Caki2 (cell line): Measurements from ENCODE around the gene LDHB. TPM values are rescaled to one million over a fixed set of nuclear protein-coding genes. Genes with fewer than 3 reads are reported as not detected.

Experiments used
- total RNA-seq: library from RNA; depleted of rRNA; stranded (reverse); fragments of >200 nt; shearing (Covaris generic); gene quantifications from 2 replicates; pipeline ENCODE4 v1.2.3, GENCODE V29; 2014; ENCODE audit warnings: low replicate concordance; rRNA removed

Gene LDHB
- total RNA-seq, 1 experiment from 2014 or later = 1,623 TPM

Other genes with a start within 250 kb of the LDHB start
- gene PYROXD1, start 220.2 kb downstream of the LDHB start, total RNA-seq = 5.2 and 9.5 TPM in 2 replicates
- gene RECQL, start 156.2 kb downstream of the LDHB start, total RNA-seq = 58.1 and 75.4 TPM in 2 replicates
- 56.6 and 84.0 TPM in 2 replicates for gene GOLT1B, start 156.1 kb downstream of the LDHB start, total RNA-seq
- gene SPX, start 131.5 kb downstream of the LDHB start, total RNA-seq = 33.4 and 49.3 TPM in 2 replicates
- not detected in 2 replicates for gene GYS2, start 53.0 kb downstream of the LDHB start, total RNA-seq
- 0.64 and 1.4 TPM in 2 replicates for gene KCNJ8, start 116.9 kb upstream of the LDHB start, total RNA-seq